H9 (cell line): ENCODE results near the gene ZNRF3. TPM values are rescaled to one million over a fixed set of nuclear protein-coding genes. Genes with fewer than 3 reads are reported as not detected.

ENCODE experiments used
- DNase-seq: peaks from one replicate; pipeline ENCODE4 v3.0.0-alpha.2; 2017
- H2AFZ ChIP-seq: one replicate; pipeline ENCODE4 v1.6.1; 2013; ENCODE audit warnings: mild to moderate bottlenecking, low read length, control low read depth, moderate library complexity
- H2AK5ac ChIP-seq: 2 replicates; pipeline ENCODE4 v1.6.1; 2013; ENCODE audit warnings: low read length, control low read depth, mixed read lengths; ENCODE audit not compliant: insufficient read length
- H2BK120ac ChIP-seq: one replicate; pipeline ENCODE4 v1.6.1; 2013; ENCODE audit warnings: low read depth, mild to moderate bottlenecking, low read length, control low read depth, inconsistent platforms; ENCODE audit not compliant: poor library complexity, severe bottlenecking
- H2BK12ac ChIP-seq: 2 replicates; pipeline ENCODE4 v1.6.1; 2013; ENCODE audit warnings: low read length, control low read depth, mixed read lengths, low read depth; ENCODE audit not compliant: insufficient read length
- H2BK15ac ChIP-seq: 2 replicates; pipeline ENCODE4 v1.6.1; 2013; ENCODE audit warnings: low read depth, low read length, control low read depth
- H2BK20ac ChIP-seq: one replicate; pipeline ENCODE4 v1.6.1; 2013; ENCODE audit warnings: low read depth, mild to moderate bottlenecking, low read length, control low read depth, inconsistent platforms; ENCODE audit not compliant: poor library complexity, severe bottlenecking
- H2BK5ac ChIP-seq: 2 replicates; pipeline ENCODE4 v1.6.1; 2013; ENCODE audit warnings: low read length, control low read depth, mixed read lengths; ENCODE audit not compliant: insufficient read length
- H3K14ac ChIP-seq: 2 replicates; pipeline ENCODE4 v1.6.1; 2013; ENCODE audit warnings: low read length, control low read depth; ENCODE audit not compliant: insufficient read depth
- H3K18ac ChIP-seq: 2 replicates; pipeline ENCODE4 v1.6.1; 2013; ENCODE audit warnings: low read depth, mild to moderate bottlenecking, mixed read lengths, low read length, control low read depth; ENCODE audit not compliant: insufficient read length
- H3K23ac ChIP-seq: 2 replicates; pipeline ENCODE4 v1.6.1; 2013; ENCODE audit warnings: low read length, control low read depth, mixed read lengths, low read depth; ENCODE audit not compliant: insufficient read length
- H3K23me2 ChIP-seq: 2 replicates; pipeline ENCODE4 v1.6.1; 2013; ENCODE audit warnings: low read depth, mild to moderate bottlenecking, mixed read lengths, low read length, control low read depth; ENCODE audit not compliant: insufficient read length, poor library complexity, severe bottlenecking
- H3K27ac ChIP-seq: 2 replicates; pipeline ENCODE4 v1.5.1; 2013; ENCODE audit warnings: low read length, control low read depth, mixed read lengths, low read depth; ENCODE audit not compliant: insufficient read length
- H3K27me3 ChIP-seq: 2 replicates; pipeline ENCODE4 v1.6.1; 2013; ENCODE audit warnings: low read length, control low read depth, inconsistent platforms; ENCODE audit not compliant: insufficient read depth
- H3K4ac ChIP-seq: 2 replicates; pipeline ENCODE4 v1.6.1; 2013; ENCODE audit warnings: low read depth, mild to moderate bottlenecking, control low read depth, inconsistent platforms, low read length, moderate library complexity
- H3K4me1 ChIP-seq: 2 replicates; pipeline ENCODE4 v1.6.1; 2013; ENCODE audit warnings: low read length, control low read depth, inconsistent platforms; ENCODE audit not compliant: insufficient read depth
- H3K4me2 ChIP-seq: 2 replicates; pipeline ENCODE4 v1.6.1; 2013; ENCODE audit warnings: low read length, control low read depth, mixed read lengths; ENCODE audit not compliant: insufficient read length, insufficient read depth
- H3K56ac ChIP-seq: 2 replicates; pipeline ENCODE4 v1.6.1; 2013; ENCODE audit warnings: low read depth, mild to moderate bottlenecking, mixed read lengths, low read length, control low read depth; ENCODE audit not compliant: insufficient read length
- H3K79me1 ChIP-seq: 2 replicates; pipeline ENCODE4 v1.6.1; 2013; ENCODE audit warnings: low read depth, mild to moderate bottlenecking, moderate library complexity, low read length, control low read depth, inconsistent platforms; ENCODE audit not compliant: insufficient read depth, poor library complexity, severe bottlenecking
- H3K79me2 ChIP-seq: 2 replicates; pipeline ENCODE4 v1.6.1; 2013; ENCODE audit warnings: low read length, control low read depth, inconsistent platforms; ENCODE audit not compliant: insufficient read depth
- H3K9ac ChIP-seq: 2 replicates; pipeline ENCODE4 v1.6.1; 2013; ENCODE audit warnings: low read length, control low read depth, mixed read lengths; ENCODE audit not compliant: insufficient read length; ENCODE audit errors: extremely low read depth
- H3K9me3 ChIP-seq: one replicate; pipeline ENCODE4 v1.6.1; 2013; ENCODE audit warnings: low read depth, low read length, inconsistent platforms; ENCODE audit not compliant: control insufficient read depth
- H3T11ph ChIP-seq: one replicate; pipeline ENCODE4 v1.6.1; 2013; ENCODE audit warnings: mild to moderate bottlenecking, low read length, control low read depth, inconsistent platforms
- H4K20me1 ChIP-seq: one replicate; pipeline ENCODE4 v1.6.1; 2013; ENCODE audit not compliant: control insufficient read depth, insufficient read length, insufficient read depth
- H4K5ac ChIP-seq: 2 replicates; pipeline ENCODE4 v1.6.1; 2013; ENCODE audit warnings: low read depth, mild to moderate bottlenecking, mixed read lengths, low read length, control low read depth; ENCODE audit not compliant: insufficient read length
- H4K8ac ChIP-seq: replicated peaks from 2 replicates; pipeline ENCODE4 v1.6.1; 2013; ENCODE audit warnings: low read length, control low read depth, mixed read lengths, low read depth; ENCODE audit not compliant: insufficient read length
- H4K91ac ChIP-seq: 2 replicates; pipeline ENCODE4 v1.6.1; 2013; ENCODE audit warnings: low read depth, mild to moderate bottlenecking, moderate library complexity, mixed read lengths, low read length, control low read depth; ENCODE audit not compliant: insufficient read length
- H3K27ac Mint-ChIP-seq, 3 experiments: 2 replicates in 2 of 3; 3 replicates in 1 of 3; pipeline ENCODE4 v1.8.0; 2020 to 2021; ENCODE audit warnings: mixed read lengths in 3 of 3, mild to moderate bottlenecking in 1 of 3, moderate library complexity in 1 of 3
- H3K27me3 Mint-ChIP-seq: 2 replicates; pipeline ENCODE4 v1.8.0; 2021; ENCODE audit warnings: low read depth, mild to moderate bottlenecking, moderate library complexity, mixed read lengths
- H3K36me3 Mint-ChIP-seq, 3 experiments: 2 replicates in 2 of 3; 3 replicates in 1 of 3; pipeline ENCODE4 v1.8.0; 2020 to 2021; ENCODE audit warnings: low read depth in 3 of 3, mixed read lengths in 3 of 3; ENCODE audit not compliant: insufficient read depth in 1 of 3
- H3K4me1 Mint-ChIP-seq, 2 experiments: 2 replicates each; pipeline ENCODE4 v1.8.0; 2020; ENCODE audit warnings: mixed read lengths in 2 of 2
- H3K4me3 Mint-ChIP-seq, 2 experiments: 2 replicates in 1 of 2; 3 replicates in 1 of 2; pipeline ENCODE4 v1.8.0; 2020 to 2021; ENCODE audit warnings: mild to moderate bottlenecking in 2 of 2, mixed read lengths in 2 of 2, moderate library complexity in 1 of 2
- H3K9me3 Mint-ChIP-seq, 2 experiments: 2 replicates in 1 of 2; 3 replicates in 1 of 2; pipeline ENCODE4 v1.8.0; 2020; ENCODE audit warnings: mild to moderate bottlenecking in 2 of 2, mixed read lengths in 2 of 2, moderate library complexity in 1 of 2
- WGBS: extraction: QIAGEN DNeasy Blood & Tissue Kit; methylation state at CpG from one replicate; pipeline ENCODE4 v1.1.7; 2013; ENCODE audit warnings: missing lambda C conversion rate, low lambda C conversion rate, mixed read lengths; ENCODE audit not compliant: insufficient read length; ENCODE audit errors: extremely low coverage; 5-methylcytosine and 5-hydroxymethylcytosine counted together
- total RNA-seq: library from RNA; stranded (reverse); gene quantifications from 2 replicates; pipeline ENCODE4 v1.2.1, GENCODE V29; 2021
- TF ChIP-seq, protein P1 (sequence below): fragments of 200-600 bp; sonication (generic); conservative IDR thresholded peaks from 3 replicates; pipeline ENCODE4 v1.8.0; 2021; ENCODE audit warnings: antibody characterized with exemption, mild to moderate bottlenecking

The ZNRF3 gene
- total RNA-seq, 1 experiment from 2014 or later, result 20.6 TPM

DNA sequence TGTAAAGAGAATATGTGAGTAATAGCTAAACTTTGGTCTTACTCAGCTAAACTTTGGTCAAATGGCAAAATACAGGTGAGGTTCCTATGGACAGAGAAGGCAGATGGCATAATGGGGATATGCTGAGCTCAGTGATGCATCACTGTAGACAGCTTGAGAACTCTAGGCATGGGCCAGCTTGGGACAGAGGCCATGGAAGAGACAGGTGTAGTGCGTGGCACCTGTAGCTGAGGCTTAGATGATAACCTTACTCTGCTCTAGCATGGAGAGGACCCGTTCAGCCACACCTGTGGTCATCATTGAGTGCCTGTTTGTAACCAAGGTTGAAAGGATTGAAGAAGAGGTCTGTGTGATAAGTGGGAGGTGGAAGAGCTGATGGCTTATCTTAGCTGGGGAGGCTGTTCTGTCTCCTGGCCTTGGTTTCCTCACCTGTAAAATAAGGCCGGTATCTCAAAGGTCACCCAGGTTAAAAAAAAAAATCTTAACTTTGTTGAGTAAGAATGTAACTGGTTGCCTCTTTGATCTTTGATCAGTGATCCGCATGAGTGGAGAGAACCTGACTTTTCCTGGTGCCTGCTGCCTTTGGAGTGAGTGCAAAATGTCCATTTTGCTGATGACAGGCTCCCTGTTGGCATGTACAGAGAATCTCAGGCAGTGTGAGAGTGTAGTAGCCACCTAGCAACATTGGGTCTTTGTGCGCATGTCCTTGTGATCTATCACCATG, 48.6 kb downstream of the ZNRF3 start:
- no CpG with 5 or more reads among the region's 5 CpGs for WGBS
- H3K4me2 ChIP-seq, result no peak overlapping the region
- H2BK20ac ChIP-seq, result no peak overlapping the region
- H3K4me1 ChIP-seq, result no peaks in the 10 kb centered on the region
- H2BK15ac ChIP-seq, result no peak overlapping the region
- H3K27me3 ChIP-seq, result no peaks in the 10 kb centered on the region
- H3K27ac ChIP-seq, result no peak overlapping the region
- Mint-ChIP-seq H3K27me3 (no peaks in the 10 kb centered on the region), H3K36me3 (no peaks in the 10 kb centered on the region; a peak in 1 of 7 replicates), H3K27ac (no peak overlapping the region), H3K4me3 (no peak overlapping the region), H3K4me1 (peaks cover 66% of the 10 kb centered on the region in 2 experiments), H3K9me3 (no peaks in the 10 kb centered on the region)
- no peak overlapping the region for H2AFZ ChIP-seq
- H3K18ac ChIP-seq, result no peak overlapping the region
- H3K23ac ChIP-seq, result no peak overlapping the region
- peaks cover 12% of the 10 kb centered on the region for H3K79me1 ChIP-seq
- H3K9ac ChIP-seq, result no peak overlapping the region
- no peak for DNase-seq
- no peak overlapping the region for H4K8ac ChIP-seq
- no peak overlapping the region for H2AK5ac ChIP-seq
- H4K20me1 ChIP-seq, result no peaks in the 10 kb centered on the region
- H3K79me2 ChIP-seq, result peaks cover 25% of the 10 kb centered on the region; the same call in 1 of the 2 replicates
- H4K5ac ChIP-seq, result no peak overlapping the region
- no peak overlapping the region for H4K91ac ChIP-seq
- TF ChIP-seq, protein P1, sequence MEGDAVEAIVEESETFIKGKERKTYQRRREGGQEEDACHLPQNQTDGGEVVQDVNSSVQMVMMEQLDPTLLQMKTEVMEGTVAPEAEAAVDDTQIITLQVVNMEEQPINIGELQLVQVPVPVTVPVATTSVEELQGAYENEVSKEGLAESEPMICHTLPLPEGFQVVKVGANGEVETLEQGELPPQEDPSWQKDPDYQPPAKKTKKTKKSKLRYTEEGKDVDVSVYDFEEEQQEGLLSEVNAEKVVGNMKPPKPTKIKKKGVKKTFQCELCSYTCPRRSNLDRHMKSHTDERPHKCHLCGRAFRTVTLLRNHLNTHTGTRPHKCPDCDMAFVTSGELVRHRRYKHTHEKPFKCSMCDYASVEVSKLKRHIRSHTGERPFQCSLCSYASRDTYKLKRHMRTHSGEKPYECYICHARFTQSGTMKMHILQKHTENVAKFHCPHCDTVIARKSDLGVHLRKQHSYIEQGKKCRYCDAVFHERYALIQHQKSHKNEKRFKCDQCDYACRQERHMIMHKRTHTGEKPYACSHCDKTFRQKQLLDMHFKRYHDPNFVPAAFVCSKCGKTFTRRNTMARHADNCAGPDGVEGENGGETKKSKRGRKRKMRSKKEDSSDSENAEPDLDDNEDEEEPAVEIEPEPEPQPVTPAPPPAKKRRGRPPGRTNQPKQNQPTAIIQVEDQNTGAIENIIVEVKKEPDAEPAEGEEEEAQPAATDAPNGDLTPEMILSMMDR, result no peak
- H3T11ph ChIP-seq, result no peak overlapping the region
- no peak overlapping the region for H2BK120ac ChIP-seq
- no peak overlapping the region for H3K4ac ChIP-seq
- H3K14ac ChIP-seq, result no peak overlapping the region
- H3K23me2 ChIP-seq, result no peaks in the 10 kb centered on the region
- no peak overlapping the region for H2BK5ac ChIP-seq
- no peak overlapping the region for H2BK12ac ChIP-seq
- no peak overlapping the region for H3K56ac ChIP-seq
- H3K9me3 ChIP-seq, result no peaks in the 10 kb centered on the region
